Activated CD4-positive, alpha-beta T cell treated with anti-CD3 and anti-CD28 coated beads for 24 hours (primary cell): ENCODE data around the gene ADAMTSL3.

Experiments
- DNase-seq, 2 donors: peaks; one replicate each; pipeline ENCODE4 v3.0.0-alpha.2; 2020; ENCODE audit warnings: low read depth in 2 of 2

Gene ADAMTSL3

GRCh38 chr15:83830381-83830780, 176.5 kb downstream of the ADAMTSL3 start:
- no peak for DNase-seq

DNA sequence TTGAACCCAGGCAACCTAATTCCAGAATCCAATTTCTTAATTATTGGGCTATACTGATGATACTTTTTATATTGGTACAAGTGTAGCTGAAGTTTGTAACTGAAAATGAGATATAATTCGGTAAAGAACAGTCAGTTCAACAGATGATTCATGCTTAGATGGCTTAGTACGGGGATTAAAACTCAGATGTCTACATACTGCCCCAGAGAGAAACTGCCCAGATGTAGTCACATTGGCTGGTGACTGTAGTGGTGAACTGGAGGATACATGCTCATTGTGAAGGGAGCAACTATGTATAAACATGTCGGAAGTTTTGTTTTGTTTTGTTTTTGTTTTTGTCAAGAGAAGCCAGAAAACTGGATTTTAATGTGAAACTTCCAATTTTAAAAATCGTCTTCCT, 179.6 kb downstream of the ADAMTSL3 start:
- DNase-seq = no peak

DNA sequence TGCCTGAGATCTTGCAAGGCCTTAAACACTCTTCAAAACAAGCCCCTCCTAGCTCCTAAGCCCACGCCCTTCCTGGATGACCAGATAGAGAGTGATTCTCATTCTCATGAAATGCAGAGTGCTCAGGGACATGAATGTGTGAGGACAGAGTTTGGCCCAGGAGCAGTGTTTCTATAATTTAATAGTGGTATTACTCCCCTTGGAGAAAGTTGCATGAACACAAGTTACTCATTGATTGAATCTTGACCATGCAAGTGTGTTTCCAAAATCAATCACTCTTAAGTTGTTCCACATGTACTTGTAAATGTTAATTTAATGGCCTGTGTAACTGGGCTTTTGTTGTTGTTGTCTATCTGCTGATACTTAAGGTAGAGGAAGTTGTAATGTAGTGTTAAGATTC, 181.6 kb downstream of the ADAMTSL3 start:
- DNase-seq = no peak

DNA sequence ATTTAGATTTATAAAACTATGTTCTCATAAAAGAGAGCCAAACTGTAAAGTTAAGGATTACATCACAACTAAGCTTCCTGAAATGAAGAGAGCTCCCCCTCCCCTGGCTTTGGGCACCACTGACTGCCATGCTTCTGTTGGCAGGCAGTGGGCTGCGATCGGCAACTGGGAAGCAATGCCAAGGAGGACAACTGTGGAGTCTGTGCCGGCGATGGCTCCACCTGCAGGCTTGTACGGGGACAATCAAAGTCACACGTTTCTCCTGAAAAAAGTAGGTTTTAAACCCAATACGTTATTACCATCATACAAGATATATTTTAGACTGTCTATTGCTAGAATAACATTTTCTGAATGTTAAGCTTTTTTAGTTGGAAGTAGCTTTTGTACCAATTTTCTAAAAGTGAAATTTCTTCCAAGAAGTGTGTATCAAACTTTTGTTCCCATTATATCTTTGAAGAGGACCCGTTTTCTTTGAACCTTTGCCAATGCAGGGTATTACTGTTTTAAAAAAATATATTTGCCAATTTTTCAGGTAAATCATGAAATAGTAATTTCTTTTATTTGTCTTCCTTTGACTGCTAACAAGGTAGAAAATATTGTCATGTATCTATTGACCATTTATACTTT, 184.1 kb downstream of the ADAMTSL3 start:
- no peak for DNase-seq

GRCh38 chr15:83838763-83839162, 184.8 kb downstream of the ADAMTSL3 start:
- no peak for DNase-seq

DNA sequence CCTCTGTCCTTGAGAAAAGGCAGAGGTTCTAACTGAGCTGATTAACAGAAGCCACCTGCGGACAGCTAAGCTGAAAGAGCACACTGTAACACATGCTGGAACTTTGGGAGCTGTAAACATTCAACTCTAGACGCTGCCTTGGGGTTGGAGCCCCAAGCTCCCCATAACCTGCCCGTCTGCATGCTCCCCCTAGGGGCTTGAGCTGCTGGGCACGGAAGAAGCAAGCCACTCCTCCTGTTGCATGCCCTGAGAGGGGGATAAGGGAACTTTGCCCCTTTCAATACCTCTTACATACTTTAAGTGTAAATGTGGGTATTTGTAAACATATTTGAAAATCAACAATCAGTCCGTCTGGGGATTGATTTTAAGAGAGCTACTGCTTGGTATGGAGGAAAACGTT, 188.4 kb downstream of the ADAMTSL3 start:
- DNase-seq = no peak

- no peak for DNase-seq
Observed at GRCh38 chr15:83843471-83843871, 189.5 kb downstream of the ADAMTSL3 start.

- DNase-seq = no peak
Observed at GRCh38 chr15:83844742-83845141, 190.8 kb downstream of the ADAMTSL3 start.

- no peak for DNase-seq
Observed at GRCh38 chr15:83845230-83845629, 191.3 kb downstream of the ADAMTSL3 start.

GRCh38 chr15:83846847-83847246, 192.9 kb downstream of the ADAMTSL3 start:
- no peak for DNase-seq

DNA sequence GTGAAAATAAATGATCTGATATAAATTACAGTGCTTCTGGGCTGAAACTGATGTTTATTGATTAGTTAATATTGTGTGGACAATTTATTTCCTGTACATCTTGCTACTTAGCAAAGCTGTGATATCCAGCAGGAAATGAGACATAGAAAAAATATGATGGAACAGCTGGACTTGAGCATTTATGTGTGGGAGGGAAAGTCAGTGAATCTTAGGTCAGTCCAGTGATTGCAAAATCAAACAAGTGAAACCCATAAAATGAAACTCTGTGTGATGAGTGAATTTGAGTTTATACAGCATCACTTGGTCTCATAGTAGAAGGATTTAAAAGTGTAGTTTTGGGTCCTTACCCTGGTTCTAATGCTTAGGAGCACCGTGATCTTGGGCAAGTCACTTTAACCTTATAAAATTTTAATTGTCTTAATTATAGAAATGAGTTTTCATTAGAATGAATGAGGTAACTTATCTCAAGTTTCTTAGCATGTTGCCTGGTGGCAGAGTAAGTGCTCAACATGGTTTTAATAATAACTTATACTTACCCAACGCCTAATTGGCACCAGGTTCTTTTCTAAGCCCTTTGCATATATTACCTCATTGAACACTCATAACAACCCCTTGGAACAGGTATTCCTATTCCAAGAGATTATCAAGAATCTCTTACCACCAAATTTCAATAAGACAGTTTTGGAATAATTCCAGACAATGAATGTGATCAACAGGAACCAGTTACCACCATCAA, 194.6 kb downstream of the ADAMTSL3 start:
- no peak for DNase-seq

DNA sequence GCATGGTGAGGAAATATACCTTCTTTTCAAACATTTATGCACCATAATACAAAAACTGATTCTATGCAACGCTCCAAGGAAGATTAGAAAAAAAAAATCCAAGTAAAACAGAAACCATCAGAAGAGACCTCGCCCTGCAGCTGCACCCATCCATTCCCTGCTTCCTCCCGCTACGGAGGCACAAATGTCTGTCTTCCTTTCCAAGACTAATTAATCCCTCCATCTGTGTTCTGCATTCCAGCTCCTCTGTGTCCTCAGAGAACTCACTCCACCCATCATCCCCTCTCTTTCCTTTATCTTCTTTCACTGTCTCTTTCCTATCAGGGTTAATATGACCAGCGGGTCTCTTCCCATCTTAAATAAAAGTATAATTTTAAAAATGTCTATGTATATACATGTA, 196.1 kb downstream of the ADAMTSL3 start:
- DNase-seq = no peak

- no peak for DNase-seq
Observed at GRCh38 chr15:83850501-83851245, 196.8 kb downstream of the ADAMTSL3 start.

DNA sequence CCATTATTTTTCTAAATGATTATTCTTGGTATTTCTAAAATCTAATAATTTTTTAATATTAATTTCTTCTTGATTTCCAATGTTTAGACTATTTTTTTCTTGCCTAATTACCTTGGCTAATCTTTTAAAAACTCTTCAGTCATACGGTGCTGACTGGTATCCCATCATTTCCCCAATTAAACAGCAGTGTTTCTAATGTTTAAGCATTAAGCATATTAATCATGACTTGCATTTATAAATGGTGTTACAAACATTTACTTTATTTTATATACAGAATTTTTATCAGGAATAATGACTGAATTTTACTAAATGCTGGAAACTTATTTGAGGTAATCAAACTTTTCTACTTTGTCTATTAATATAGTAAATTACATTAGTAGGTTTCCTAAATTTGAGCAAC, 199.3 kb downstream of the ADAMTSL3 start:
- no peak for DNase-seq

GRCh38 chr15:83854321-83854720, 200.4 kb downstream of the ADAMTSL3 start:
- no peak for DNase-seq

- no peak for DNase-seq
Observed at GRCh38 chr15:83854950-83855707, 201.2 kb downstream of the ADAMTSL3 start.

DNA sequence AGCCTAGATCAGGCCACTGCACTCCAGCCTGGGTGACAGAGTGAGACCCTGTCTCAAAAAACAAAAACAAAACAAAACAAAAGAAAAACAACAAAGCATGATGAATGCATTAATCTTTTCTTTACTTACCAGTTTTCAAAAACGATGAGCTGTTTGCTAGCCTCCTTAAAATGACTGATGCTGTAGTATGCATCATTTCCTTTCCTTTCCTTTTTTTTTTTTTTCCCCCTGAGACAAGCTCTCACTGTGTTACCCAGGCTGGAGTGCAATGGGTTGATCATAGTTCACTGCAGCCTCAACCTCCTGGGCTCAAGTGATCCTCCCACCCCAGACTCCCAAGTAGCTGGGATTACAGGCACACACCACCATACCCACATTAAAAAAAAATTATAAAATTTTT, 202.0 kb downstream of the ADAMTSL3 start:
- no peak for DNase-seq

DNA sequence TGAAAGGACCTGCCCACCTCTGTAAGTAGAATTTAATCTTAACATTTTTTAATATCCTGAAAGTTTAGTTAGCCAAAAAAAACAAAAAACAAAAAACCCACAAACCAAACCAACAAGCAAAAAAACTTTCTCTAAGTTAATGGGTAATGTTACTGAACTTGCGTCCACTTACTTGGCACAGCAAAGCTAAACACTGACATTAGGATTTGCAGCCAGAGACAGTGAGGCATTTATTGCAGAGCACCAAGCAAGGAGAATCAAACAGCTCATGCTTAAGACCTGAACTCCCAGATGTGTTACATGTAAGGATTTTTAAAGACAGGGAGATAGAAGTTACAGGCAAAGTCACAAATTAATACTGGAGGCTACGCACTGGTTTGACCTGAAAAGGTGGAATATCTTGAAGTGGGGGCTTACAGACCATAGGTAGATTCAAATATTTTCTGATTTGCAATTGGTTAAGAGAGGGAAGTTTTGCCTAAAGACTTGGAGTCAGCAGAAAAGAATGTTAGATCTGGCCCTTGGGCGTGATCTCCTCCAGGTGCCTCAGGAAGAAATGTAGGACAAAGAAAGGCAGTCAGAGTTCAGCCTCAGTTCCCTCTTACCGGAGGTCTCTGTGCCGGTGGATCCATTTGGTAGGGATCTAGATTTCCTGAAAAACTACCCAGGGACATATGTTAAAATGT, 205.0 kb downstream of the ADAMTSL3 start:
- DNase-seq = no peak

GRCh38 chr15:83866692-83867091, 212.8 kb downstream of the ADAMTSL3 start:
- no peak for DNase-seq

- DNase-seq = no peak
Observed at GRCh38 chr15:83869341-83869740, 215.4 kb downstream of the ADAMTSL3 start.

- DNase-seq = no peak
Observed at GRCh38 chr15:83871808-83872559, 218.1 kb downstream of the ADAMTSL3 start.
